ENCODE results near the gene SMIM20. TPM values are rescaled to one million over a fixed set of nuclear protein-coding genes. Genes with fewer than 3 reads are reported as not detected.

SMIM20 gene
- total RNA-seq, 2 experiments from 2014 or later = 7.2 to 9.1 TPM

GRCh38 chr4:25958110-25958509 is 44.1 kb downstream of the SMIM20 start:
- Mint-ChIP-seq H3K4me3 (no peak overlapping the region), H3K9me3 (no peaks in the 10 kb centered on the region), H3K4me1 (ENCODE audit: low read depth) (no peaks in the 10 kb centered on the region), H3K27me3 (peaks cover 29% of the 10 kb centered on the region), H3K27ac (no peak overlapping the region), H3K36me3 (ENCODE audit: low read depth) (no peaks in the 10 kb centered on the region)
- ChIA-PET CTCF (no interaction called here), POLR2A (no interaction called here)
- no peaks in the 10 kb centered on the region for H3K36me3 ChIP-seq (ENCODE audit: insufficient read depth, low read length)
- DNase-seq (no peak), ATAC-seq (ENCODE audit: poor library complexity) (no peak)
- H3K9me3 ChIP-seq (ENCODE audit: control insufficient read depth in 1 of 2, insufficient read depth in 1 of 2, low read length in 2 of 2) = no peaks in the 10 kb centered on the region
- H3K4me1 ChIP-seq (ENCODE audit: insufficient read depth, low read length) = no peaks in the 10 kb centered on the region
- peaks cover 0 to 4% of the 10 kb centered on the region in 2 experiments for H3K27me3 ChIP-seq (ENCODE audit: control insufficient read depth in 1 of 2, insufficient read depth in 2 of 2, low read length in 2 of 2)
- TF ChIP-seq, protein P1, sequence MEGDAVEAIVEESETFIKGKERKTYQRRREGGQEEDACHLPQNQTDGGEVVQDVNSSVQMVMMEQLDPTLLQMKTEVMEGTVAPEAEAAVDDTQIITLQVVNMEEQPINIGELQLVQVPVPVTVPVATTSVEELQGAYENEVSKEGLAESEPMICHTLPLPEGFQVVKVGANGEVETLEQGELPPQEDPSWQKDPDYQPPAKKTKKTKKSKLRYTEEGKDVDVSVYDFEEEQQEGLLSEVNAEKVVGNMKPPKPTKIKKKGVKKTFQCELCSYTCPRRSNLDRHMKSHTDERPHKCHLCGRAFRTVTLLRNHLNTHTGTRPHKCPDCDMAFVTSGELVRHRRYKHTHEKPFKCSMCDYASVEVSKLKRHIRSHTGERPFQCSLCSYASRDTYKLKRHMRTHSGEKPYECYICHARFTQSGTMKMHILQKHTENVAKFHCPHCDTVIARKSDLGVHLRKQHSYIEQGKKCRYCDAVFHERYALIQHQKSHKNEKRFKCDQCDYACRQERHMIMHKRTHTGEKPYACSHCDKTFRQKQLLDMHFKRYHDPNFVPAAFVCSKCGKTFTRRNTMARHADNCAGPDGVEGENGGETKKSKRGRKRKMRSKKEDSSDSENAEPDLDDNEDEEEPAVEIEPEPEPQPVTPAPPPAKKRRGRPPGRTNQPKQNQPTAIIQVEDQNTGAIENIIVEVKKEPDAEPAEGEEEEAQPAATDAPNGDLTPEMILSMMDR (IDR thresholded peaks at IDR 0.05) = no peak
- intact Hi-C loops (cut with DNase I, micrococcal nuclease) = no loop called here
- no peak overlapping the region for H3K4me3 ChIP-seq (ENCODE audit: low read length)
- H3K27ac ChIP-seq (ENCODE audit: low read depth in 1 of 2, low read length in 2 of 2) = no peak overlapping the region

DNA sequence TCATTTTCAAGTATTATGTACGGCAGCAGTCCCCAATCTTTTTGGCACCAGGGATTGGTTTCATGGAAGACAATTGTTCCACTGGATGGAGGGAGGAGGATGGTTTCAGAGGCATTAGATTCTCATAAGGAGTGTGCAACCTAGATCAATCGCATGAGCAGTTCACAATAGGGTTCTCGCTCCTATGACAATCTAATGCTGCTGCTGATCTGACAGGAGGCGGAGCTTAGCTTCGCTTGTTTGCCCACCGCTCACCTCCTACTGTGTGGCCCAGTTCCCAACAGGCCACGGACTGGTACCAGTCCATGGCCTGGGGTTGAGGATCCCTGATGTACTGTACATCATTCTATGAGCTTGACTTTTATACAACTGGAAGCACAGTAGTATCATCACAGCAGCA is 48.4 kb downstream of the SMIM20 start:
- no peaks in the 10 kb centered on the region for H3K4me1 Mint-ChIP-seq (ENCODE audit: low read depth)
- H3K27me3 Mint-ChIP-seq = peaks cover 6% of the 10 kb centered on the region
- Histone ChIP-seq H3K36me3 (ENCODE audit: insufficient read depth, low read length) (no peaks in the 10 kb centered on the region), H3K27me3 (ENCODE audit: control insufficient read depth in 1 of 2, insufficient read depth in 2 of 2, low read length in 2 of 2) (no peaks in the 10 kb centered on the region), H3K9me3 (ENCODE audit: control insufficient read depth in 1 of 2, insufficient read depth in 1 of 2, low read length in 2 of 2) (no peaks in the 10 kb centered on the region), H3K27ac (ENCODE audit: low read depth in 1 of 2, low read length in 2 of 2) (no peak overlapping the region), H3K4me3 (ENCODE audit: low read length) (no peak overlapping the region), H3K4me1 (ENCODE audit: insufficient read depth, low read length) (no peaks in the 10 kb centered on the region)
- TF ChIP-seq, protein P1 (IDR thresholded peaks at IDR 0.05) = no peak
- intact Hi-C loops (cut with DNase I, micrococcal nuclease) = no loop called here
- ChIA-PET CTCF (no interaction called here), POLR2A (no interaction called here)
- no peak for DNase-seq
- H3K27ac Mint-ChIP-seq = no peak overlapping the region
- H3K4me3 Mint-ChIP-seq = no peak overlapping the region
- ATAC-seq (ENCODE audit: poor library complexity) = no peak
- H3K9me3 Mint-ChIP-seq = no peaks in the 10 kb centered on the region
- no peaks in the 10 kb centered on the region for H3K36me3 Mint-ChIP-seq (ENCODE audit: low read depth)

DNA sequence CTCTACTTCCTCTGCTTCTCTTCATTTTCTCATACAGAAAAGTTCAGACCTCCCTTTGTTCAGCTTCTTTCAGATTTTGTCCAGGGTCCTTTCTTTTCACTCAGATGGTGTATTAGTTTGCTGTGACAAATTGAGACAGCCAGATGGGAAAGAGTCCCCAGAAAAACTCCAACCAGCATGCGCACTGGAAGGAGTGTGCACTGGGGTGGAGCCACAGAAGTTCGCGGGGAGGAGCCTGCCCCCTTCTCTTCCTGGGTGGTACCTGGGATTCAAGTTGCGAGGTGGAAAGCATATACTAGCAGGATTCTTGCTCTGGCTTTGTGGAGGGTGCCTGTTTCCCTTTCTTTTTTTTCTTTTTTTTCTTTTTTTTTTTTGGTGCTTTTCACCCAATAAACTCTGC is 51.6 kb downstream of the SMIM20 start:
- Mint-ChIP-seq H3K27ac (no peak overlapping the region), H3K36me3 (ENCODE audit: low read depth) (no peaks in the 10 kb centered on the region), H3K27me3 (peaks cover 30% of the 10 kb centered on the region), H3K4me1 (ENCODE audit: low read depth) (no peaks in the 10 kb centered on the region), H3K9me3 (no peaks in the 10 kb centered on the region), H3K4me3 (no peak overlapping the region)
- no peak for ATAC-seq (ENCODE audit: poor library complexity)
- Histone ChIP-seq H3K27ac (ENCODE audit: low read depth in 1 of 2, low read length in 2 of 2) (no peak overlapping the region), H3K27me3 (ENCODE audit: control insufficient read depth in 1 of 2, insufficient read depth in 2 of 2, low read length in 2 of 2) (peaks cover 0 to 5% of the 10 kb centered on the region in 2 experiments), H3K4me1 (ENCODE audit: insufficient read depth, low read length) (no peaks in the 10 kb centered on the region), H3K9me3 (ENCODE audit: control insufficient read depth in 1 of 2, insufficient read depth in 1 of 2, low read length in 2 of 2) (no peaks in the 10 kb centered on the region), H3K4me3 (ENCODE audit: low read length) (no peak overlapping the region), H3K36me3 (ENCODE audit: insufficient read depth, low read length) (no peaks in the 10 kb centered on the region)
- POLR2A ChIA-PET = no interaction called here
- CTCF ChIA-PET = no interaction called here
- TF ChIP-seq, protein P1 (IDR thresholded peaks at IDR 0.05) = no peak
- intact Hi-C loops (cut with DNase I, micrococcal nuclease) = no loop called here
- DNase-seq = no peak

Measured in CD4-positive, alpha-beta T cell (primary cell).